Stimulated activated CD8-positive, alpha-beta memory T cell treated with anti-CD3 and anti-CD28 coated beads, Interleukin-12 subunit alpha, Interleukin-12 subunit beta, amount 100 ng/mL, for 24 hours (primary cell): ENCODE data around the gene TXNRD2.
"Not testable (repeated sequence)": the region's sequence is repeated elsewhere in the genome, so short reads cannot be mapped to it uniquely, and the experiment has no call there.

Experiments used
- DNase-seq: peaks from one replicate; pipeline ENCODE4 v3.0.0-alpha.2; 2020; ENCODE audit errors: extremely low read depth

TXNRD2 gene

DNA sequence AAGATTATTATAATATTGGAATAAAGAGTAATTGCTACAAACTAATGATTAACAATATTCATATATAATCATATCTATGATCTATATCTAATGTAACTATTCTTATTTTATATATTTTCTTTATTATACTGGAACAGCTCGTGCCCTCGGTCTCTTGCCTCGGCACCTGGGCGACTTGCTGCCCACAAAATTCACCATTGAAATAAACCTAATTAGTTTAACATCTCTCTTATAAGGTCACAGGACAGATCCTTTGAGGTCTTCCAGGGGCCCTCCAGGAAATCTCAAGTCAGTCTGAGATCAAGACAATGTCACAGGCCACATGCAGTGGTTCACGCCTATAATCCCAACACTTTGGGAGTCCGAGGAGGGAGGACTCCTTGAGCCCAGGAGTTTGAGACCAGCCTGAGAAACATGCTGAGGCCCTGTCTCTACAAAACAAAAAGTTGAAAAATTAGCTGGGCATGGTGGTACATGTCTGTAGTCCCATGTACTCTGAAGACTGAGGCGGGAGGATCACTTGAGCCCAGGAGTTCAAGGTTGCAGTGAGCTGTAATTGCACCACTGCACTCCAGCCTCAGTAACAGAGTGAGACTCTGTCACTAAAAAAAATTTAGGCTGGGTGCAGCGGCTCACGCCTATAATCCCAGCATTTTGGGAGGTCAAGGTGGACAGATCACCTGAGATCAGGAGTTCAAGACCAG lies 6.6 kb upstream of the TXNRD2 start:
- DNase-seq: no peak

DNA sequence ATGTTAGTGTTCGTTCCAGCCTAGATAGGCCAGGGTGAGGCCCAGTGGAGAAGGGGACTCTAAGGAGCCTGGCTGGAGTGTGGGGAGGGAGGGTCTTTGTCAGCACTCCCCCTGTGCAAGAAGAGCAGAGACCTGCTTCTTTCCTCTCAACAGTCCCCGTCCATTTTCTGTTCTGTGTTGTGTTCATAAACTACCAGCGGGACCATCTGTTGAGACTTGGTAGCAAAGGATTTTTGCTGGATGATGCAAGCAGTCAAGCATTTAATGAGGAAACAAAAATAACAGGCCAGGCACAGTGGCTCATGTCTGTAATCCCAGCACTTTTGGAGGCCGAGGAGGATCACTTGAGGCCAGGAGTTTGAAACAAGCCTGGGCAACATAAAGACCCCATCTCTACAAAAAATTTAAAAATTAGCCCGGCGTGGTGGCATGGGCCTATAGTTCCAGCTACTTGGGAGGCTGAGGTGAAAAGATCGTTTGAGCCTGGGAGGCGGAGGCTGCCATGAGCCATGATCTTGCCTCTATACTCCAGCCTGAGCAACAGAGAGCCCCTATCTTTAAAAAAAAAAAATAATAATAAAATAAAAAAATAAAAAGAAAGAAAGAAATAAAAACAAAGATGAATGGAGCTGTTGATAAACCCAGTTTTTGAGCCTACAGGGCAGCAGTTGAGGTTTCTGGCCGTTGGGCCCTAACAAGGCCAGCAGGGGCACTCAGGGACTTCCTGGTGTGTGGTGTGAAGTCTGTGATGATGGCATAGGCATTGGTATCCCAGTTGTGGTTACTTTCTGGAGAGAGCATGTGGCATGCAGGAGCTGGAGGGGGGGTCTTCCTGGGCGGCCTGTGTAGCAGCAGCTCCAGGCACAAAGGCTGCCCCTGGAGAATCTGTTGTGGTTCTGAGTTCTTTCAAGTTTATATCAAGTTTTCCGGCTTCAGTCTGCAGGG lies 1.7 kb upstream of the TXNRD2 start:
- DNase-seq: no peak

DNA sequence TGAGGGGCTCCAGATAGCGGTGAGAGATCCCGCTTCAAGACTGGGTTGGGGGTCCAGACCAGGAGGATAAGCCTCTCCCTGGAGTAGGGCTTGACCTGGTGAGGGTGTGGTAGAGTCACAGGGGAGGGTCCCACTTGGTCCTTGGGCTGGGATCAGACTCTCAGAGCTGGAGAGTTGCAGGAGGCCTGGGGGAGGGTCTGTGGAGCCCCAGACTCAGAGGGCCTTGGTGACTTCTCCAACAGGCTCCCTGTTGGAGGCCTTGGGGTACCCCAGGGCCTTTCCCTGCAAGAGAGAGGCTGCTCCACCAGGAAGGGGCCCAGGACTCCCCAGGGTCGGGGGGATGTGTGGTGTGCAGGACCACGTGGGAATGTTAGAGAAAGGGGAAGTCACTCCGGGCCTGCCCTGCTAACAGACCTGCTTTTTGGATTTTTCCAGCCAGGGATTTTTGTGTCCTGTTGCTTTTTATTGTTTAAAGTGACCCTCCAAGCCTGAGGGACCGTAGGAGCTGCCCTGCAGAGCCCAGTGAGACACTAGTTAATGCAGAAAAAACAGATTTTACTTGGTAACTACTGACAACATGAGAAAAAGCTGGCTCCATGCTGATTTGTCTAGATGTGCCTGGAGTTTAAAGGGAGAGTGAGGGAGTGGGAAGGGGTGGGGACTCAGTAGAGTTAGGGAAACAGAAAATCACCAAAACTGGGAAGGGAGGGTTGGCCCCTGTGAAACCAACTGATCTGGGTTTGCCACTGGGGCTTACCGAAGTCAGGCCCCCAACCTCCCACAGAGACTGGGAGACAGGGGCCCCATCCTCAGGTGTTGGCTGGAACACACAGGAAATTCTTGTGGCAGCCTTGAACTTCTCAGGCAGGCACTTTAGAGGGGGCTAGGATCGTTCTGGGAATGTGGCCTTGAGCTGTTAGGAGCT lies 801 bp upstream of the TXNRD2 start:
- DNase-seq: no peak

DNA sequence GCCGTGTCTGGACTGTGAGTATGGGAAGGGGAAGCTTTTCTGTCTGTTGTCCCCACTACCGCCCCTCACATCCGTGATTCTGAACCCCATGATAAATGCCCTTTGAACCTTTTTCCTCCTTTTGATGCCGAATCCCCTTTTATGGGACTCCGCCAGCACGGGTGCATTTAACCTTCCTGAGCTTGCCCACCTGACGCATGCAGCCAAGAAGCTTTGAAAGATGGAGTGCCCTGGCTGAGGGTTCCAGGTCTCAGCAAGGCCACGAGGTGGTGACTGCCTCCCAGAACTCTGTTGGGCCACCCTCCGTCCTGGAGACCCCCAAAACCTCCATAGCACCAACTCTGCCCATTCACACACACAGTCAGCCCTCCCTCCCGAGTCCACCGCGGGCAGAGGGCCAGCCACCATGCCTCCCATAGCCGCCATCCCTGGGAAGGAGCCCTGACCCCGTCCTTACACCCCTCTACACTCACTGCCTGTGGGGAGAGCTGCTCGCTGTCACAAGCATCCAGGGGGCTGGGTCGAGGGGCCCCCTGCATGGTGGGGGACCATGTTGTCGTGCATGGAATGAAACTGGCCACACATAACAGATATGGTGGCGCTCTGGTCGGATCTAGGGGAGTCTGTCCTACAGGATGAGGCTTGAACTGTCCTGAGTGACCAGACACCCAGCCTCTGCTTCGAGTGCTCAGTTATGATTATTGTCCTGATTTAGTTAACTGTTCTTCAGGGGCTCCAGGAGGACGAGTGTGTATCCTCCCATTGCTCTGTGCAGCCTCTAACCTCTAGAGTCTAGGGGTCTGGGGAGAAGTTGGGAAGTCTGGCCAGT lies 868 bp downstream of the TXNRD2 start:
- DNase-seq: no peak

DNA sequence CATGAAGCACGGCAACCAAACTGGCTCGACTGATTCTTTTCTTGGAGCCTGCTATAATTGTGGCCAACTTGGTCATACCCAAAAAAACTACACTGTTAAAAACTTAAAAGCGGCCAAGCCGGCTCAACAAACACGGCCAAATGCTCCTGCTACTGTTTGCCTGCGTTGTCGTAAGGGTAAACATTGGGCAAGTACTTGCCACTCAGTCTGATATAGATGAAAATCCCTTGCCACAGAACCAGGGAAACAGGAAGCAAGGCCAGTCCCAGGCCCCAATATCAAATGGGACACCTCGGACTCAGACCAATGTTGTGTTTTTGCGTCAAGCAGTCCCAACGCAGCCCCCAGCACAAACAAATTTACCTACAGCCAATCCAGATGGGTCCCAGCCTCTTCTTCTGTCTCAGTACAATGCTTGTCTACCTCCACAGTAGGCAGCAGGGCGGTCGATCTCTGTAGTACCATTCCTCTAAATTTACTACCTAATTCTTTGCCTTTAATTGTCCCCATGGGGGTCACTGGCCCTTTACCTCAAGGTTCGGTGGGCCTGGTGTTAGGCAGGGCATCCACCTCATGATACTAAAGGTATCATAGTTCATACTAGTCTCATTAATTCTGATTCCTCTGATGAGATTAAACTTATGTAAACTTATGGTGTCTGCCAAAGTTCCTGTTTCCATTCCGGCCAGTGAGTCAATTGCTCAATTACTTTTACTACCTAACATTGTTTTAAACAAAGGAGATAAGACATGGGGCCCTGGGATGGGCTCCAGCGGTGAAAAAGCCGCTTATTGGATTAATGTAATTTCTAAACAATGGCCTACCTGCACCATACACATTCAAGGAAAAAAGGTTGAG lies 3.8 kb downstream of the TXNRD2 start:
- no peak for DNase-seq

DNA sequence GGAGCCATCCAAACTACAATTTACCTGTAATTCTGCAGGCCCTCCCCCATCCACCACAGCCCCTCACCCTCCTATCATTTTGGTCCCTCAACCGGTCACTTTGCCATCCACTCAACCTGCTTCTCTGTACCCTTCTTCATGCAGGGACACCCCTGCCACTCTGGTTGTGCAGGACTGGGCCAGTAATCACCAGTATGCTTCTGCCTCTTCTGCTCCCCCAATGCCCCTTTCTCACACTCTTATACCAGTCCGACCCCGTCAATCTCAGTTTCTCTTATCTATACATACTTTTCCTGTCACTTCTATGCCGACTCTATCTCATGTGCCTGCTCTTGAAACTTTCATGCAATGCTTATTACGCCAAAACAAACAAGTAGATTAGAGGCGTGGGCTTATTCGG lies 5.1 kb downstream of the TXNRD2 start:
- DNase-seq: no peak

DNA sequence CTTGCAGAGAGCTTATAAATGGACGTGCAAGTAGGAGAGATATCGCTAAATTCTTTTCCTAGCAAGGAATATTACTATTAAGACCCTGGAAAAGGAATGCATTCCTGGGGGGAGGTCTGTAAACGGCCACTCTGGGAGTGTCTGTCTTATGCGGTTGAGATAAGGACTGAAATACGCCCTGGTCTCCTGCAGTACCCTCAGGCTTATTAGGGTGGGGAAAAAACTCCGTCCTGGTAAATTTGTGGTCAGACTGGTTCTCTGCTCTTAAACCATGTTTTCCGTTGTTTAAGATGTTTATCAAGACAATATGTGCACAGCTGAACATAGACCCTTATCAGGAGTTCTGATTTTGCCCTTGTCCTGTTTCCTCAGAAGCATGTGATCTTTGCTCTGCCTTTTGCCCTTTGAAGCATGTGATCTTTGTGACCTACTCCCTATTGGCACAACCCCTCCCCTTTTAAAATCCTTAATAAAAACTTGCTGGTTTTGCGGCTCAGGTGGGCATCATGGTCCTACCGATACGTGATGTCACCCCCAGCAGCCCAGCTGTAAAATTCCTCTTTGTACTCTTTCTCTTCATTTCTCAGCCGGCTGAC lies 6.4 kb downstream of the TXNRD2 start:
- DNase-seq: not testable (repeated sequence)

DNA sequence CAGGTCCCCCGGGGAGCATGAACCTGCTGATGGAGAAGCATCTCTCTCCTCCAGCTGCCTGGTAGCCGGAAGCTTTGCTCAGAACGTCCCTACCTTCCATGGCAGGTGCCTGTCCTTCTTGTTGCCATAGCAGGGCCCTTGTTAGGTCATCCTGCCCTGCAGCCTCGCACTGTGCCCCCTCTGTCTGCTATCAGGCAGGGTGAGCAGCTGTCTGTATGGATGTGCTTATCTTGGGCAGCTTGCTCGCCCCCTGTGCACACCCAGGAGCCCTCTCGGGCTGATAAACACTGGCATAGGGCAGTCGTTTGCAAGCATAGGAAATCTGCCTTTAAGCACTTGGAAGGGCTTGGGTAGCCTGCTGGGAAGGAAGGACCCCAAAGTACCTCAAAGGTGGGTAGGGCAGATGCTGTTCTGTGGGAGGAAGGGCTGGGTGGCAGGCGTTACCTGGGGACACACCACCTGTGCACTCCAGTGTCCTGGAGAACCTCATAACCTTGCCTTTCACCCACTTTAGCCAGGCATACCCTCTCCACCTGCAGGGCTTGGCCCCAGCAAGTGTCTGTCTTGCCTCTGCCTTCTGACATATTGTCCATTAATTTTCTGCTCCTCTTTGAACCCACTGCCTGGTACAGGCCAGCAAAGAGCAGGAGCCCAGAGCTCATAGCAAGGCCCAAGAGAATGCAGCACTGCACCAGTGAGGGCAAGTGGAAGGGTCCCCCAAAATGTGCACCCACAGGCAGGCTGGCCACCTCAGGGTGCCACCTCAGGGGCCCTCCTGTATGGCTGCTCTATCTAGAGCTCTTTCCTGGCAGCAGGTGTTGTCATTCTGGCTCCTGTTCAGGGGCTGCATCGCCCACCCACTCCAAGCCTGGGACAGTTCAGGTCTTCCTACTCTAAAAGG lies 8.0 kb downstream of the TXNRD2 start:
- DNase-seq: no peak

DNA sequence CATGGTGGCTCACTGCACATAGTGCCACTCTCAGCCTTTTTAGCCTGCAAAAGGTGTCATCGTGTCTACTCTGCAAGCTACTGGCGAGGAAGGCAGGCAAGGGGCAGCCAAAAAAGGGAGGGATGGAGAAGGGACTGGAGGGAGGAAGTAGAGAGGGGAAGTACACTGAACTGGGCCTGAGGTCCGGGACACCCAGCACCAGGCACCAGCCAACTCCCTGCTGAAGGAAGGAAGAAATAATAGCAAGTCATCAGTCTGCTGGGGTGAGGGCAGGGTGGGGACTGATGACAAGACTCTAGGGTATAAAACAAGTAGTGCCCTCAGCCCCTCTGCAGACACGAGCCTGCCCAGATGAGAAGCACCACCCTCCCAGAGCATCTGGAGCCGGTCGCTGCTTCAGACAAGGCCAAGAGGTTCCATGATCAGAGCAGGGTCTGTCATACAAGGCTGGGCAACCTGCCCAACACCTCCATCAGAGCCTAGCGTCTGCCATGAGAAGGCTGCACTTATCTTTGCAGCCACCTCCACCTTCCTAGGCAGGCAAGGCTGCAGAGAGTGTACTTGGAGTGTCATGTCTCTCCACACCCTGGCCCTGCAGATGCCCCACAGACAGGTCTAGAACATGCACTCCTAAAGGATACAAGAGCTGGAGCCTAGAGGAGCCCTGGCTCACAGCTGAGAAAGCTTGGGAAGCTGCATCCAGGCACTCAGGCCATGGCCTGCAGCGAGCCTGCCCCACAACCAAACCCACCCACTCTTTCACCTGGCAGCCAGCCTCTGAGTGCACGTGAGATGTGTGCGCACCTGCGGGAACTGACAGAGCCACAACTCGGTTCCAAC lies 9.0 kb downstream of the TXNRD2 start:
- DNase-seq: no peak

DNA sequence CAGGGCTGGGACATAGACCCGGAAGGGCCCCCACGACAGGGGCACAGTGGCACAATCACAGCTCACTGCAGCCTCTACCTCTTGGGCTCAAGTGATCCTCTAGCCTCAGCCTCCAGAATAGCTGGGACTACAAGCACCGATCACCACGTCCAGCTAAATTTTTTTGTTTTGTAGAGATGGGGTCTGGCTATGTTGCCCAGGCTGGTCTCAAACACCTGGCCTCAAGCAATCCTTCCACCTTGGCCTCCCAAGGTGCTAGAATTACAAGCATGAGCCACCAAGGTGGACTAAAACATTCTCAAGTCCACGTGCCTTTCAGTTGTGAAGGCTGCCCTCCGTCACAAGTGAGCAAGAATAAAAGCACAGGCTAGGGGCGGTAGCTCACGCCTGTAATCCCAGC lies 10.1 kb downstream of the TXNRD2 start:
- no peak for DNase-seq

DNA sequence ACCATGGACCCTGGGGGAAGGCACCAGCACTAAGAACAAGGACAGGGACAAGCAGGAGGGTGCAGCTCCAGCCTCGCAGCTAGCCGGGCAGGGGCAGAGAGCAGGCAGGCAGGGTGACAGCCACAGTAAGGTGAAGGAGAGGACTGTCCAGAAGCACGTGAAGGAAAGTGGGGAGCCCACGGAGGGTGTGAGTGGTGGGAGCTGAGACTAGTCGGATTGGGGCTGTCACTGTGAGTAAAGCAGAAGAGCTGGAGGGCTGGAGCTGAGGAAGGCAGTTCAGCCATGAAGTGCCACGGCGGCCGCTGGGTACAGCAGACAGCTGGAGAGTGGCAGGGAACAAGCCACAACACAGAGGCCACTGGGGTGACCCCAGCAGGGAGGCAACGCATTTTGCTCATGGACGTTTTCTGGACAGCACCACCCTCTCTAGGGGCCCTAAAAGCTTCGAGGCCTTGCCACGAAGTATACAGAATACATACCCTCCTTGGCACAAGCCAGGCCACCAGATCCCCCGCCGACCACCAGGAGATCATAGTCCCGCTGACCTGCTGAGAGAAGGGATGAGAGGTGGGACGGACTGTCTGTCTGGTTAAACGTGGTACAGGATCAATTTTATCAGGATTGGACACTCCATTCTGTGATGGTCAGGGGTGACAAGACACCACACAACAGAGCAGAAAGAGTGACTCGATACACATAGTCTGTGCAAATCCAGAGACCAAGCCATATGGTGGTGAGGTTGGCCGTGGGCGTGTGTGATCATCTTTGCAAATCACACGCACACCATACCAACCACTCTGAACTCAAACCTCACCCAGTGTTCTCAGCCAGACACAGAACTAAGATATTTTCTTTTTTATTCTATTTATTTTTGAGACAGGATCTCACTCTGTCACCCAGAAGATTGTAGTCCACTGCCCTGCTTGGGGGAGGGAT lies 10.8 kb downstream of the TXNRD2 start:
- DNase-seq: no peak

DNA sequence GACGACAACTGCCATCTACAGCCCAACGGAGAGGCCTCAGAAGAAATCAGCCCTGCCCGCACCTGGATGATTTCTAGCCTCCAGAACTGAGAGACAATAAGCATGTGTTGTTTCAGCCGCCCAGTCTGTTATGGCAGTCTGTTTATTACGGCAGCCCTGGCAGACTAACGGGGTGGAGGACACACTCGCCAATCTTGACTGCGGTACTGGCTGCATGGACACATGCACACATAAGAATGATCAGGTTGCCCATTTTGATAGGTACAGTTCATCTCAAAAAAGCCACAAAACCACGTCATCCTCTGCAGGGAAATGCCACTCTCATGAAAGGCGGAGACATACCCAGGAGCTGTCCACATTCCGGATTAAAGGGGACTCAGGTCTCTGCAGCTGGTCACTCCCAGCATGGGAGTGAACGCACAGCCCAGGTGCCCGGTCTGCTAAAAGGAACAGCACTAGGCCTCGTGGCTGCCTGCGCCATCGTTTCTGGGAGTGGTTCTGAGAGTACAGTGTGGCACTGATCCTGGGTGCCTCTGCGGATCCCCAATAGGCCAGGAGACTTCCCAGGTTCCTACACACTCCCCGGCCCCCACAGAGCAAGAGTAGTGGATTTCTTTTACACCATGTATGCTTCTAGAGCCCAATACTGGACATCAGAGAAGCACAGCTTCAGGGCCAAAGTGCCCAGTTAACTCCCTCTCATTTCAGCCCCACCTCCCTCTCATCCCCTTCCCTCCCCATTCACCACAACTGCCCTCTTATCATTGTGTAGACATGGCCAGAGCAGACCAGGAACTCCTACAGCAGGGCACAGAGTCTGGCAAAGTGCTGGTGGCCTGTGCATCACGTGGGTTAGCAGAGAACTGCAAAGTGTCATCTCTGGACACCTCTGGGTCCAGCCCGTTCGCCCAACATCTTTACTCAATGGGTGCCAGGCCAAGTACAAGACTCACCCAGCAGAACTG lies 11.8 kb downstream of the TXNRD2 start:
- DNase-seq: no peak

DNA sequence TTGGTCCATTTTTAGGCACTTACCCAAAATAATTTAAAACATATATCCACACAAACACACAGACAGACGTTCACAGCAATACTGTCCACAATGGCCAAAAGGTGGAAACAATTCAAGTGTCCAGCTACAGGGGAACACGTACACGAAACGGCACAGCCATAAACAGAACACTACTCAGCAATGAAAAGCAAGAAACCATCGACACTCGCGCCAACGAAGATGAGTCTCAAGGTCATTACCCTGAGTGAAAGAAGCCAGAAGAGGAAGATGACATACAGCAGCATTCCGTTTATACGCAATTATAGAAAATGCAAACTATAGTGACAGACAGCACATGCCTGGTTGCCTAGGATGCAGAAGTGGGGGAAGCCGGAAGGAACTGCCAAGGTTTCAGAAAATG lies 13.4 kb downstream of the TXNRD2 start:
- DNase-seq: no peak

DNA sequence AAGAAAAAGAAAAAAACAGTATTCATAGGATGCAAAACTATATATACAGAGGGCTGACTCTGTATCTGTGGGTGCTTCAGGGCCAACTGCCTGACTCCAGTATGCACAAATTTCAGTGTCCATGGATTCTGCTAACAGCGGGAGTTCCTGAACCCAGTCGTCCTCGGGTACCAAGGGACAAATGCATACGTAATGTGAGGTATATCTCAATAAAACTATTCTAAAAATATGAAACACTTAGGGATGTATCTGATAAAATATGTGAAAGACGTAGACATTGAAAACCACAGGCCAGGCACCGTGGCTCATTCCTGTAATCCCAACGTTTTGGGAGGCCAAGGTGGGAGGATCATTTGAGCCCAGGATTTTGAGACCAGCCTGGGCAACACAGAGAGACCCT lies 13.9 kb downstream of the TXNRD2 start:
- no peak for DNase-seq

DNA sequence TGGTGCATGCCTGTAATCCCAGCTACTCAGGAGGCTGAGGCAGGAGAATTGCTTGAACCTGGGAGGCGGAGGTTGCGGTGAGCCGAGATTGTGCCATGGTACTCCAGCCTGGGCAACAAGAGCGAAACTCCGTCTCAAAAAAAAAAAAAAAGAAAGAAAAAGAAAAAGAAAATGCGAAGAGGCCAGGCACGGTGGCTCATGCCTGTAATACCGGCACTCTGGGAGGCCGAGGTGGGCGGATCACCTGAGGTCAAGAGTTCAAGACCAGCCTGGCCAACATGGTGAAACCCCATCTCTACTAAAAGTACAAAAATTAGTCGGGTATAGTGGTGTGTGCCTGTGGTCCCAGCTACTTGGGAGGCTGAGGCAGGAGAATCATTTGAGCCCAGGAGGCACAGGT lies 15.6 kb downstream of the TXNRD2 start:
- DNase-seq: not testable (repeated sequence)
